SK-N-SH treated with all-trans-retinoic acid at 6 μM for 48 hours (cell line): ENCODE measurements around the gene SLC30A1.

ENCODE experiments used
- BACH2 ChIP-seq: fragments of 250-450 bp; sonication (Bioruptor Pico); IDR thresholded peaks from 2 replicates; pipeline ENCODE4 v1.9.0; 2021; ENCODE audit warnings: mild to moderate bottlenecking, borderline replicate concordance
- CSDC2 ChIP-seq: fragments of 250-450 bp; sonication (Bioruptor Pico); IDR thresholded peaks from 2 replicates; pipeline ENCODE4 v1.5.0; 2020; ENCODE audit warnings: mild to moderate bottlenecking, moderate library complexity
- ESRRG ChIP-seq: fragments of 250-450 bp; sonication (Bioruptor Pico); IDR thresholded peaks from 2 replicates; pipeline ENCODE4 v1.6.1; 2021; ENCODE audit warnings: mild to moderate bottlenecking
- GLIS3 ChIP-seq: fragments of 250-450 bp; sonication (Bioruptor Pico); IDR thresholded peaks from 2 replicates; pipeline ENCODE4 v1.5.0; 2020; ENCODE audit warnings: mild to moderate bottlenecking, moderate library complexity
- ISL1 ChIP-seq: fragments of 250-450 bp; sonication (Bioruptor Pico); IDR thresholded peaks from 2 replicates; pipeline ENCODE4 v2.1.2; 2022; ENCODE audit warnings: mild to moderate bottlenecking, moderate library complexity
- OSR1 ChIP-seq: fragments of 250-450 bp; sonication (Bioruptor Pico); IDR thresholded peaks from 2 replicates; pipeline ENCODE4 v1.8.0; 2022; ENCODE audit warnings: moderate library complexity, mild to moderate bottlenecking, inconsistent platforms
- PATZ1 ChIP-seq: fragments of 250-450 bp; sonication (Bioruptor Pico); IDR thresholded peaks from 2 replicates; pipeline ENCODE4 v1.8.0; 2020; ENCODE audit warnings: mild to moderate bottlenecking, moderate library complexity, borderline replicate concordance
- POU6F1 ChIP-seq: fragments of 250-450 bp; sonication (Bioruptor Pico); IDR thresholded peaks from 2 replicates; pipeline ENCODE4 v1.8.0; 2021; ENCODE audit warnings: low read depth, mild to moderate bottlenecking, moderate library complexity, borderline replicate concordance
- RARB ChIP-seq: fragments of 250-450 bp; sonication (Bioruptor Pico); IDR thresholded peaks from 2 replicates; pipeline ENCODE4 v1.8.0; 2021; ENCODE audit warnings: mild to moderate bottlenecking, moderate library complexity
- TOX ChIP-seq: fragments of 250-450 bp; sonication (Bioruptor Pico); IDR thresholded peaks from 2 replicates; pipeline ENCODE4 v1.8.0; 2021; ENCODE audit warnings: mild to moderate bottlenecking, moderate library complexity, borderline replicate concordance
- ZFP30 ChIP-seq: fragments of 450-650 bp; formaldehyde crosslinking; IDR thresholded peaks from 2 replicates; pipeline ENCODE4 v1.5.0; 2022; ENCODE audit warnings: mild to moderate bottlenecking, moderate library complexity
- ZNF70 ChIP-seq: fragments of 450-650 bp; formaldehyde crosslinking; IDR thresholded peaks from 2 replicates; pipeline ENCODE4 v1.5.0; 2020; ENCODE audit warnings: mild to moderate bottlenecking, moderate library complexity
- TF ChIP-seq, protein P1 (sequence below): fragments of 250-450 bp; sonication (Bioruptor Pico); IDR thresholded peaks from 2 replicates; pipeline ENCODE4 v1.5.1; 2020; ENCODE audit warnings: low read depth, mild to moderate bottlenecking, moderate library complexity
- TF ChIP-seq, protein P2 (sequence below): fragments of 250-450 bp; sonication (Bioruptor Pico); IDR thresholded peaks from 2 replicates; pipeline ENCODE4 v1.5.0; 2020; ENCODE audit warnings: mild to moderate bottlenecking, moderate library complexity

DNA sequence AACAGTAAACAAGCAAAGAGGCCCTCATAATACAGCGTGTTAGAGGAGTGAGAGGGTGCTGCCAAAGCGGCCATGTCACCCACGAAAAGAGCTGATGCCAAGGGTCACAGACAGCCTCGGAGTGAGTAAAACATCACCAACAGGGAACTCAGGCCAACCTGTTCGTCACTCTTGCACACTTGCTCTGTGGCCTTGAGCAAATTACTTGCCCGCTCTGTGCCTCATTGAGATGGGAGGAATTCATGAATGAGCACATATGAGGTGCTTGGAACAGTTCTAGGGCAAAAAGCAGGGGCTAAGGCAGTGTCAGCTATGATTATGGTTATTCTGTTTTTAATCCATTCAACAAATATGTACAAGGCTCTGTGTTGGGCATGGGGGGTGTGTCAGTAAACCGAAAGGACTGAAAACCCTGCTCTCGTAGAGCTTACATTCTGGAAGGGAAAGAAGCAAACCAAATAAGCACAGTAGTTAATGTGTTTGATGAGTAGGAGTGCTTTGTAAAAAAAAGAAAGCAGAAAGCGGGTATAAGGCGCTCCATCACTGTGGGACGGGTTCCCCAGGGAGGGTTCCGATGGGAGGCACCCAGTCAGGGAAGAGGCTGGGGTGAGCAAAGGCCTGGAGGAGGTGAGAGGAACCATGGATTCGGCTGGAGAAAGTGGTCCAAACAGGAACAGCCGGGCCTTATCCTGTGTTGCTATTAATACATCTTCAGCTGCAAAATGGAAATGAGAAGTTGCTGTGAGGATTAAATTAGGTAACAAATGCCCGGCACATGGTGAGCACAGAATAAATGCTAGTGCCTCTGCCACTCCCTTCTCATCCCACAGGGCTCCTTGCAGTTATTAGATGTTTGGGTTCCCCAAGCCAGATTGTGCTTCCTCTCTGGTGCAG is 47.5 kb downstream of the SLC30A1 start:
- TF ChIP-seq BACH2 (CRISPR knock-in tag) (no peak), POU6F1 (CRISPR knock-in tag) (no peak), ESRRG (CRISPR knock-in tag) (no peak), ZFP30 (no peak), CSDC2 (CRISPR knock-in tag) (no peak), TOX (CRISPR knock-in tag) (no peak), ISL1 (CRISPR knock-in tag) (no peak), PATZ1 (CRISPR knock-in tag) (no peak), RARB (no peak), OSR1 (no peak), ZNF70 (CRISPR knock-in tag) (no peak), GLIS3 (no peak)
- TF ChIP-seq, protein P1, sequence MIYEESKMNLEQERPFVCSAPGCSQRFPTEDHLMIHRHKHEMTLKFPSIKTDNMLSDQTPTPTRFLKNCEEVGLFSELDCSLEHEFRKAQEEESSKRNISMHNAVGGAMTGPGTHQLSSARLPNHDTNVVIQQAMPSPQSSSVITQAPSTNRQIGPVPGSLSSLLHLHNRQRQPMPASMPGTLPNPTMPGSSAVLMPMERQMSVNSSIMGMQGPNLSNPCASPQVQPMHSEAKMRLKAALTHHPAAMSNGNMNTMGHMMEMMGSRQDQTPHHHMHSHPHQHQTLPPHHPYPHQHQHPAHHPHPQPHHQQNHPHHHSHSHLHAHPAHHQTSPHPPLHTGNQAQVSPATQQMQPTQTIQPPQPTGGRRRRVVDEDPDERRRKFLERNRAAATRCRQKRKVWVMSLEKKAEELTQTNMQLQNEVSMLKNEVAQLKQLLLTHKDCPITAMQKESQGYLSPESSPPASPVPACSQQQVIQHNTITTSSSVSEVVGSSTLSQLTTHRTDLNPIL, result no peak
- TF ChIP-seq, protein P2, sequence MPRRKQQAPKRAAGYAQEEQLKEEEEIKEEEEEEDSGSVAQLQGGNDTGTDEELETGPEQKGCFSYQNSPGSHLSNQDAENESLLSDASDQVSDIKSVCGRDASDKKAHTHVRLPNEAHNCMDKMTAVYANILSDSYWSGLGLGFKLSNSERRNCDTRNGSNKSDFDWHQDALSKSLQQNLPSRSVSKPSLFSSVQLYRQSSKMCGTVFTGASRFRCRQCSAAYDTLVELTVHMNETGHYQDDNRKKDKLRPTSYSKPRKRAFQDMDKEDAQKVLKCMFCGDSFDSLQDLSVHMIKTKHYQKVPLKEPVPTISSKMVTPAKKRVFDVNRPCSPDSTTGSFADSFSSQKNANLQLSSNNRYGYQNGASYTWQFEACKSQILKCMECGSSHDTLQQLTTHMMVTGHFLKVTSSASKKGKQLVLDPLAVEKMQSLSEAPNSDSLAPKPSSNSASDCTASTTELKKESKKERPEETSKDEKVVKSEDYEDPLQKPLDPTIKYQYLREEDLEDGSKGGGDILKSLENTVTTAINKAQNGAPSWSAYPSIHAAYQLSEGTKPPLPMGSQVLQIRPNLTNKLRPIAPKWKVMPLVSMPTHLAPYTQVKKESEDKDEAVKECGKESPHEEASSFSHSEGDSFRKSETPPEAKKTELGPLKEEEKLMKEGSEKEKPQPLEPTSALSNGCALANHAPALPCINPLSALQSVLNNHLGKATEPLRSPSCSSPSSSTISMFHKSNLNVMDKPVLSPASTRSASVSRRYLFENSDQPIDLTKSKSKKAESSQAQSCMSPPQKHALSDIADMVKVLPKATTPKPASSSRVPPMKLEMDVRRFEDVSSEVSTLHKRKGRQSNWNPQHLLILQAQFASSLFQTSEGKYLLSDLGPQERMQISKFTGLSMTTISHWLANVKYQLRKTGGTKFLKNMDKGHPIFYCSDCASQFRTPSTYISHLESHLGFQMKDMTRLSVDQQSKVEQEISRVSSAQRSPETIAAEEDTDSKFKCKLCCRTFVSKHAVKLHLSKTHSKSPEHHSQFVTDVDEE (CRISPR knock-in tag), result no peak
